RWPE1 (cell line): Measurements from ENCODE around the gene OGFOD3.

ENCODE experiments used
- CTCF ChIA-PET: fragments of 350-600 bp; sonication (Branson Sonifier 250); formaldehyde crosslinking; extraction: SDS; loops from one replicate; lab custom pipeline; 2021; lab: Yijun Ruan, JAX
- POLR2A ChIA-PET: fragments of 400-600 bp; formaldehyde crosslinking; extraction: SDS; loops from one replicate; lab custom pipeline; 2020; ENCODE audit warnings: antibody characterized with exemption; ENCODE audit not compliant: low non-redundant PET; lab: Yijun Ruan, JAX
- DNase-seq: peaks from one replicate; pipeline ENCODE4 v3.0.0; 2012; ENCODE audit warnings: low spot score
- H3K27ac ChIP-seq: fragments of 450-650 bp; 2 replicates; pipeline ENCODE4 v1.5.1; 2017
- TF ChIP-seq, protein P1 (sequence below): fragments of 450-650 bp; conservative IDR thresholded peaks from 2 replicates; pipeline ENCODE4 v1.5.1; 2017; ENCODE audit warnings: low read depth, mild to moderate bottlenecking

OGFOD3 gene

DNA sequence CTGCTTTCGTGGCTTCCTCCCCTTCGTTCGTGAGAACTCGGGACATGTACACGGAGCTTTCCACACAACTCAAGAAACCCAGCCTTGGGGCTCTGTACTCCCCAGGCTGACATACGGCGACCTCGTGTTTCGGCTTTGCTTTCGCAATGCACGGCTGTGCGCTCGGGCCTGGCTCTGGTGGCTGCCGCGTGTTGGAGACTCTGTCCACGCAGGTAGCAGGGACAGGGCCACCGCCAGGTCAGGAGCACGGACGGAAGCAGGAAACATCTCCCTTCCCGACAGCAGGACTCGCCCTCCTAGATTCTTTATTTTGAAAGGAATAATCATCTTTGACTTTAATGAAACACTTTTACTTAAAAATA, 29.5 kb downstream of the OGFOD3 start:
- no peak for DNase-seq
- peak overlapping the region; percentile 17 for H3K27ac ChIP-seq
- ChIA-PET POLR2A (no interaction called here), CTCF (no interaction called here)
- TF ChIP-seq, protein P1, sequence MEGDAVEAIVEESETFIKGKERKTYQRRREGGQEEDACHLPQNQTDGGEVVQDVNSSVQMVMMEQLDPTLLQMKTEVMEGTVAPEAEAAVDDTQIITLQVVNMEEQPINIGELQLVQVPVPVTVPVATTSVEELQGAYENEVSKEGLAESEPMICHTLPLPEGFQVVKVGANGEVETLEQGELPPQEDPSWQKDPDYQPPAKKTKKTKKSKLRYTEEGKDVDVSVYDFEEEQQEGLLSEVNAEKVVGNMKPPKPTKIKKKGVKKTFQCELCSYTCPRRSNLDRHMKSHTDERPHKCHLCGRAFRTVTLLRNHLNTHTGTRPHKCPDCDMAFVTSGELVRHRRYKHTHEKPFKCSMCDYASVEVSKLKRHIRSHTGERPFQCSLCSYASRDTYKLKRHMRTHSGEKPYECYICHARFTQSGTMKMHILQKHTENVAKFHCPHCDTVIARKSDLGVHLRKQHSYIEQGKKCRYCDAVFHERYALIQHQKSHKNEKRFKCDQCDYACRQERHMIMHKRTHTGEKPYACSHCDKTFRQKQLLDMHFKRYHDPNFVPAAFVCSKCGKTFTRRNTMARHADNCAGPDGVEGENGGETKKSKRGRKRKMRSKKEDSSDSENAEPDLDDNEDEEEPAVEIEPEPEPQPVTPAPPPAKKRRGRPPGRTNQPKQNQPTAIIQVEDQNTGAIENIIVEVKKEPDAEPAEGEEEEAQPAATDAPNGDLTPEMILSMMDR = no peak

DNA sequence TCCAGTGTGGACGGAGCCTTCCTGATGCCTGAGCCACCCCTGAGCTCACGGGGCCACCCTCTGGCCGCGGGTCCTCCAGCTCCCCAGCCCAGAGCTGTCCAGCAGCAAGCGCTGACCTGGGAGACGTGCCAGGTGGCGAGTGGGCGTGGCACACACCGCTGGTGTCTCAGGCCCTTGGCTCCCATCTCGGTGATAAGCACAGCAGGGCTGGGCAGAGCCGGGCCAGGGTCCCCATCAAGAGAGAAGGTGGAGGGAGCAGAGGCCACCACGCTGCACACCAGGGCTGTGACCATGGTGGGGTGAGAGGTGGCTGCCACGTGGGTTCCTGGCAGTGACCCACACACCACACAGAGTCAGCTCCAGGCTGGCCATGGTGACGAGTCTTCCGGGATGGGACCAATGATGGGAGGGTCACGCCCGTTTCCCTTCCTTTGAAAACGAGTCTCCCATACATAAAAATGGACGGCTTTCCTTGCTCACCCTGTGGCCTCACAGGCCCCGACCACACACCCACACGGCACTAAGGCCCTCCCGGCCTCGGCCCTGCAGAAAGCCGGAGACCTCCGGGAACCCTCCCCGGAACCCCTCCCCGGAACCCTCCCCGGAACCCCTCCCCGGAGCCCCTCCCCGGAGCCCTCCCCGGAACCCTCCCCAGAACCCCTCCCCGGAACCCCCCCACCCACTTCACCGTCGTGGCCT, 30.0 kb downstream of the OGFOD3 start:
- CTCF ChIA-PET = no interaction called here
- TF ChIP-seq, protein P1 = no peak
- no peak for DNase-seq

DNA sequence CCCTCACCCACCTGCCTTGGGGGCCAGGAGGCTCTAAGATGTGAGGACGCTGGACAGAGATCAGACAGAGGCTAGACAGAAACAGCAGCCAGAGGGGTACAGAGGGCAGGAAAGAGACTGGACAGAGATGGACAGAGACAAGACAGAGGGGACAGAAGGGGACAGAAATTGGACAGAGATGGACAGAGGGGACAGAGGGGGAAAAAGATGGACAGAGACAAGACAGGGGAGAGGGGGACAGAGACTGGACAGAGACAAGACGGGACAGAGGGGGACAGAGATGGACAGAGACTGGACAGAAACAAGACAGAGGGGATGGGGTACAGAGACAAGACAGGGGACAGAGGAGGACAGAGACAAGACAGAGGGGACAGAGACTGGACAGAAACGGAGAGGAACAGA, 30.7 kb downstream of the OGFOD3 start:
- no peak overlapping the region for H3K27ac ChIP-seq
- DNase-seq = no peak
- POLR2A ChIA-PET = no interaction called here
- TF ChIP-seq, protein P1 = no peak
- CTCF ChIA-PET = no interaction called here

More for the DNA sequence above, 30.0 kb downstream of the OGFOD3 start:
- H3K27ac ChIP-seq = no peak overlapping the region
- POLR2A ChIA-PET = interaction anchor here (0.5 kb wide), 1 partner anchor 51 kb away, joined by 3 read pairs; no protein-coding TSS in a partner anchor

DNA sequence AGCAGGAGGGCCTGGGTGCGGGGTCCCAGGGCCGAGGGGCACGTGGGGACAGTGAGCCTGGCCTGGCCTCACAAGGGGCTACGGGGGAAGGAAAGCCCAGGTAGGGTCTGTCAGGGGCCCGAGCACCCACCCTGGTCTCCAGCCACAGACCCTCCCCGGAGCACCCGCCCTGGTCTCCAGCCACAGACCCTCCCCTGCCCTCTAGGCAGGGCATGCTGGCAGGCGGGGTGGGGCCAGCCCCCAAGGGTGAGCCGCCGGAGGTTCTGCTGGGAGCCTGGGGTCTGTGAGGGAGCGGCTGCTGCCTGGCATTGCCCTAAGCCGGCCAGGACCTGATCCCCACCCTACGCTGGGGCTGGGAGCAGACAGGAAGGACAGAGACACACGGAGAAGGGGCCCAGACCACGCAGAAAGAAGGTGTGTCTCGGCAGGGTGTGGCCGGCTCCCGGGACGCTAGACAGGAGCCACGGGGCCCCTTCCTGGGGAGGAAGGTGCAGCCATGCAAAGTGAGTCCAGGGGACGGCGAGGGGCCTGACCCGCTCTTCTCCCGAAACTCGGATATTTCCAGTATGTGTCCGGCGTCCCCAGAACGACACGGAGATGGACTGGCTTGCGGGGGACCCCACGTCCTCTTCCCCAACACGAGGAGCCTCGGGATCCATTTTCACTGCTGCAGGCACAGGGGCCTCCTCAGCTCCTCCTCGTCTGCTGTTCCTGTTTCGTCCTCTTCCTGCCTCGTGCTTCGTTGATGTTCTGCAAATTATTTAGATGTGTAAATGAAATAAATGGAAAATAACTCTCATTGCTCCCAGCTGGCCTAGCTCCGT, 31.3 kb downstream of the OGFOD3 start:
- no peak overlapping the region for H3K27ac ChIP-seq
- POLR2A ChIA-PET = no interaction called here
- CTCF ChIA-PET = no interaction called here
- TF ChIP-seq, protein P1 = no peak
- DNase-seq = no peak

DNA sequence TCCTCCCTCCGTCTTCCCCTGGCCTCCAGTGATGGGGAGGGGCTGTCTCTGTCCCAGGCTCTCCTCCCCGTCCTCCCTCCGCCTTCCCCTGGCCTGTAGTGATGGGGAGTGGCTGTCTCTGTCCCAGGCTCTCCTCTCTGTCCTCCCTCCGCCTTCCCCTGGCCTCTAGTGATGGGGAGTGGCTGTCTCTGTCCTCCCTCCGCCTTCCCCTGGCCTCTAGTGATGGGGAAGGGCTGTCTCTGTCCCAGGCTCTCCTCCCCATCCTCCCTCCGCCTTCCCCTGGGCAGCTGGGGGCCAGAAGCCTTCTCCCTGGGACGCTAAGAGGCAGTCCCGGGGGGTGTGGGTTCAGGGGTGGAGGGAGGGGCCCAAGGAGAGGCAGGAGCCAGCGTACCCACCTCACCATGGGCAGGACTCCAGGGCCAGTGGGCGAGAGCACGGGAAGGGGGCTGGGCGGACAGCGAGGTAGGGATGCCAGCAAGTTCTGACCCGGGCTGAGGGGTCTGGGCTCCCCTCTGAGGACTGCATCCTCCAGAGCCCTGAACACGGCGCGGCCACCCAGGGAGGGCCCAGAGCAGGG, 32.0 kb downstream of the OGFOD3 start:
- no peak for DNase-seq
- ChIA-PET CTCF (no interaction called here), POLR2A (no interaction called here)
- TF ChIP-seq, protein P1 = no peak
- H3K27ac ChIP-seq = no peak overlapping the region

DNA sequence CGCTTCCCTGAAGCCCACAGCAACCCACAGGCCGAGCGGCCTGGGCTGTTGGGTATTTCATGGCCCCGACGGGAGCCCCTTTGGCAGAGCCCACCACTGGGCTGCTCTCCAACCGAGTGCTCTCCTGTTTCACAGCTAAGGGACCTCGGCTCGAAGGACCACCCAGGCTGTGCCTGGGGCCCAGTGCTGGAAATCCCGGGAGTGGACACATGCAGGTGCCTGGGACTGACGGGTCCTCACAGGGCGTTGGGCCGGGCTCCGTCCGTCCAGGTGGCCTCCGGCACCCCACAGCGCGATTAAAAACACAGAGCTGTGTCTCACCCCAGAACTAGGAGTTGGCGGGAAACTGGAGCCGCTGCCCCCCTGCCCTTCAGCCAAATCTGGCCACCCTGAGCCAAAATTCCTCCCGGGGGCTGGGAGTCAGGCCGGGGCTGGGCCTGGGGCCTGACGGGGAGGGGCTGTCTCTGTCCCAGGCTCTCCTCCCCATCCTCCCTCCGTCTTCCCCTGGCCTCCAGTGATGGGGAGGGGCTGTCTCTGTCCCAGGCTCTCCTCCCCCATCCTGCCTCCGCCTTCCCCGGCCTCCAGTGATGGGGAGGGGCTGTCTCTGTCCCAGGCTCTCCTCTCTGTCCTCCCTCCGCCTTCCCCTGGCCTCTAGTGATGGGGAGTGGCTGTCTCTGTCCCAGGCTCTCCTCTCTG, 32.7 kb downstream of the OGFOD3 start:
- CTCF ChIA-PET = interaction anchor here (0.7 to 0.8 kb wide), 3 partner anchors 9 to 205 kb away, joined by 4 to 5 read pairs (median 4); no protein-coding TSS in a partner anchor
- peak overlapping the region; percentile 74 for H3K27ac ChIP-seq
- DNase-seq = no peak
- TF ChIP-seq, protein P1 = no peak
- POLR2A ChIA-PET = no interaction called here
